Kidney tubule cell (primary cell): Measurements from ENCODE around the gene TRAPPC2B.
"Not testable (repeated sequence)": the region's sequence is repeated elsewhere in the genome, so short reads cannot be mapped to it uniquely, and the experiment has no call there.

Experiments
- DNase-seq: peaks from one replicate; pipeline ENCODE4 v3.0.0-alpha.2; 2018; ENCODE audit warnings: low spot score

Gene TRAPPC2B

GRCh38 chr19:57374647-57375046, 11.3 kb downstream of the TRAPPC2B start:
- not testable (repeated sequence) for DNase-seq

- DNase-seq: no peak
Measured at GRCh38 chr19:57376151-57376550, 12.8 kb downstream of the TRAPPC2B start.

- no peak for DNase-seq
Measured at GRCh38 chr19:57377498-57378146, 14.3 kb downstream of the TRAPPC2B start.

- DNase-seq: no peak
Measured at GRCh38 chr19:57380923-57381322, 17.6 kb downstream of the TRAPPC2B start.

GRCh38 chr19:57382806-57383488, 19.6 kb downstream of the TRAPPC2B start:
- DNase-seq: no peak

- no peak for DNase-seq
Measured at GRCh38 chr19:57389194-57389729, 25.9 kb downstream of the TRAPPC2B start.

GRCh38 chr19:57389730-57390598, 26.6 kb downstream of the TRAPPC2B start, which contains the start of gene ZNF548:
TSS of gene ZNF548 (plus strand) at chr19:57389854. CDS start at chr19:57390100, 246 bp downstream.
- peak; percentile 97 for DNase-seq

GRCh38 chr19:57395710-57396109, 32.4 kb downstream of the TRAPPC2B start:
- no peak for DNase-seq

GRCh38 chr19:57398868-57399267, 35.5 kb downstream of the TRAPPC2B start:
- no peak for DNase-seq

- DNase-seq: no peak
Measured at GRCh38 chr19:57403737-57404563, 40.6 kb downstream of the TRAPPC2B start.

GRCh38 chr19:57406516-57407123, 43.3 kb downstream of the TRAPPC2B start:
- peak; percentile 64 for DNase-seq

GRCh38 chr19:57410877-57411671, 47.7 kb downstream of the TRAPPC2B start, which contains the start of gene ZNF17:
TSS of gene ZNF17 (plus strand) at chr19:57411161. CDS start at chr19:57413616, 2,455 bp downstream.
- peak; percentile 92 for DNase-seq
